GM21717 (cell line): ENCODE measurements around the gene ADAMTS12.
"Not testable (repeated sequence)": the region's sequence is repeated elsewhere in the genome, so short reads cannot be mapped to it uniquely, and the experiment has no call there.

Experiments
- ATAC-seq: cut with Tn5 transposase; IDR thresholded peaks from one replicate; pipeline ENCODE4 v1.9.1; 2021; ENCODE audit warnings: mild to moderate bottlenecking, moderate library complexity; ENCODE audit not compliant: unreplicated experiment

The ADAMTS12 gene

DNA sequence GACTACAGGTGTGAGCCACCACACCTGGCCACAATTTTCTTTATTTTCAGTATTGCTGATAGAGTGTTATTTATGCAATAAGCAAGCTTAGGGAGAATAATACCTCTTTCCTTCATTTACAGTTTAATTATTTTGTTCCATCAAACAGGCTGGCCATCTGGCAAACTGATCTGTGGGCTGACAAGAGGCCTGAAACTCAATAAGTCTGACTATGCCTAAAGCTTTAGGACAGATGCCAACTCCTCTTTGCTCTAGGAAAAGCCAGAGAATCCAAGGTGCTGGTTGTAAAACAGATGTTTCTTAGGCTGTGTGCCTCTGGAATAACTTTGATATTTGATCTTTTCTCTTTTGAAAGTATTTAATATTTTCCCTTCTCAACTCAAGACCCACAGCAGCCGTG is 352.6 kb downstream of the ADAMTS12 start:
- ATAC-seq: no peak

DNA sequence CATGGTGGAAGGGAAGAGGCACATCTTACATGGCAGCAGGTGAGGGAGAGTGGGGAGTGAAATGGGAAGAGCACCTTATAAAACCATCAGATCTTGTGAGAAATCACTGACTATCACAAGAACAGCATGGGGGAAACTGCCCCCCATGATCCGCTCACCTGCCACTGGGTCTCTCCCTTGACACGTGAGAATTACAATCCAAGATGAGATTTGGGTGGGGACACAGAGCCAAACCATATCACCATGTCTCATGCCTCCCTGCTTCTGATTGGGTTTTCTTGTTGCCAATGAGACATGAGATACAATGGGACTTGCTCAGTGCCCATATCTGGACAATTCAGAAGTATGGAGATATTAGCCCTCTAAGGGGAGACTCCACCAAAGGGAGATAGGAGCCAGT is 353.6 kb downstream of the ADAMTS12 start:
- no peak for ATAC-seq

DNA sequence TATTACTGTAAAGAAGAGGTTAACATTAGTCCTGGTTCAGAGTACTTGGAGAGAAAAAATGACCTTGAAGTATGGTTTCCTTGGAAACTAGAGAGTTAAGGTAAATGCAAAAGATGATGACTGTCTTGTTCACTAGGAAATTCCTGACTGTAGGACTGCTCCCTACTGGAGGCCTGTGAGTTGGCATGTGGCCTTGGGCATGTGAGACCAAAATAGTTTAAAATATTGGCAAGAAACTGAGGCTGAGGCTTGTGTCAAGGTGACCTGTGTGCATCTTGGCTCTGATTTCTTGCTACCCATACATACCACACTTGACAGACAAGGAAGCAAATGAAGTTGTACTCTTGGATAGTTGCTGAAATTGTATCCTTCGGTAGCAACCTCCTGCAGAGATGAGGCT is 354.6 kb downstream of the ADAMTS12 start:
- ATAC-seq: no peak

DNA sequence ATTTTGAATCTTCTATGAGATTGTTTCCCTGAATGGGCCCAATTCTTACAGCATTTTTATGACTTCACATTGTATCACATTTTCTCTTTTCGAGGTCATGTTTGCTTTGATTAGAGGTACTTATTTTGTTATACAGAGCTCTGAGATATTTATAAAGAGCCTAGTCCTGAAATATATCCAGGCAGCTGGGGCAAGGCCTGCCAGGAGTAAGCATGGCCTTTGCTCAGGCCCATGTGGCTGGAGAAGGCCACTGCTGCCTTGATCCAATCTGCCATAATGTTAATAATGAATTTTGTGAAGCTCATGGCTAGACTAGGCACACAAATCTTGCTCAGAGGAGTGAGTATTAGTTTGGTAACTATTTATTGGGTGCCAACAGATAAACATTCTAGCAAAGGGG is 355.0 kb downstream of the ADAMTS12 start:
- no peak for ATAC-seq

DNA sequence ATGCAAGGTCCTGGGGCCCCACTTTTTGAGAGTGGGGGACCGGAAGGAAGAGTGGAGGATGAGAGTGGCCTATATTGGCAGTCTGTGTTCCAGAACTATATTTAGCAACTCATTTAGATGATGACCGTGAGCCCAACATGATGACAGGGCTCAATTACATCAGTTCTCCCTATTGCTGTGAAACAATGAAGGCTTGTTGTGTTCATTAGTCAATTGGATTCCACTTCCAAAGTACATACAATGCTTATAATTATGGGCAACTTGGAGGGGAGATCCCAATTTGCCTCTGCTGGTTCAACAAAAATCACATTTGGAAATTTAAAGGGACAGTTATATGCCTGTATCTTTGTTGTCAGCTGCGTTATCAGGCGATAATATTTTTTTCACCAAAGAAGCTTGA is 360.0 kb downstream of the ADAMTS12 start:
- no peak for ATAC-seq

DNA sequence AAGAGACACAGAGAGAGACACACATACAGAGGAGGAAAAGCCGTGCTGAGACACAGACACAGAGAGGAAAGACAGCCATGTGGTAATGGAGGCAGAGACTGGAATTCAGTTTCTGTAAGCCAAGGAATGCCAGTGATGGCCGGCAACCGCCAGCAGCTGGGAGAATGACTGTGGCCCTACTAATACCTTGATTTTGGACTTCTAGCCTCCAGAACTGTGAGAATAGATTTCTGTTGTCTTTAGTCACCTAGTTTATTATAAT is 360.8 kb downstream of the ADAMTS12 start:
- ATAC-seq: no peak

DNA sequence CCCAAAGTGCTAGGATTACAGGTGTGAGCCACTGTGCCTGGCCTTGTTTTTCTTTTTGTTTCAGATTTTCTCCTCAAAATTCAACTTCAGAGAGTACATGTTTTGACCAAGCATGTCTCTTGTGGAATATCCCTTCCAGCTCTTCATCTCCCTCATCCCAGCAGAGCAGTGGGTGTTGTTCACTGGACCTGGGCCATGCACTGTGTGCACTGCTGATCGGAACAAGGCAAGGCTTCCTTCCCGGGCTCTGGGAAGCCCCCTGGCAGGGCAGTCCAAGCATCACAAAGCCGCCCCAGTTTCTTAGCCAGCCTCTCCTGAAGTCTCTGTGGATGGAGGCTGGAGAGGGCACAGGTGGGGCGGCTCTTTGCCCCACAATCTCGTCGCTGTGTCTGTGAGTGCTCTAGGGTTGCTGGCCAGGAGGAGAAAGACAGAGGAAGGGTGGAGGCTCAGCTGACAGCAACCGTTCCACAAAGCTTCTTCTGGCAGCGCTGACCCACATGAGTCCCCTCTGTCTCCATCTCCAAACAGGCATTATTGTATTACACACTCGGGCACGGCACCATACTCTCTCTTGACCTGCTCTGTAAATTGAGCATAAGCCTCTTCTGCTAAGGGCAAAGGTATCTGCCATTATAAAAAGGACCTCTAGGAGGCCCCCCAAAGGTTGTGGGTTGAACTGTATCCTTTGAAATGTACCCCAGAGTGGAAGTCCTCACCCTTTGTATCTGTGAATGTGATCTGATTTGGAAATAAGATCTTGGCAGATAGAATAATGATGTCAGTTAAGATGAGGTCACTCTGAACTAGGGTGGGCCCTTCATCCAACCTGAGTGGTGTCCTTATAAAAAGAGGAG is 361.4 kb downstream of the ADAMTS12 start:
- no peak for ATAC-seq

DNA sequence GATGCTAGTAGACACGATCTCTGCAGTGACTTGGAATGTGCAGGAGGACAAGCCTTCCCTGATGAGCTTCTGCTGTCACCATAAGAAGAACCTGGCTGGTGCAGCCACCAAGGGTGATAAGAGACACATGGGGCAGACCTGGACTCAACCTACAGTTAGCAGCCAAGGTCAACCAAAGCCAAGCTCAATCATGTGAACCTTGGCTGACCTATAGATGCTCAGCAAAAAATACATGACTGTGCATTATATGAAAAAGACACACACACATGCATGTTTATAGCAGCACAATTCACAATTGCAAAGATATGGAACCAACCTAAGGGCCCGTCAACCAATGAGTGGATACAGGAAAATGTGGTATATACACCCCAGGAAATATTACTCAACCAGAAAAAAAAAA is 364.1 kb downstream of the ADAMTS12 start:
- ATAC-seq: no peak

DNA sequence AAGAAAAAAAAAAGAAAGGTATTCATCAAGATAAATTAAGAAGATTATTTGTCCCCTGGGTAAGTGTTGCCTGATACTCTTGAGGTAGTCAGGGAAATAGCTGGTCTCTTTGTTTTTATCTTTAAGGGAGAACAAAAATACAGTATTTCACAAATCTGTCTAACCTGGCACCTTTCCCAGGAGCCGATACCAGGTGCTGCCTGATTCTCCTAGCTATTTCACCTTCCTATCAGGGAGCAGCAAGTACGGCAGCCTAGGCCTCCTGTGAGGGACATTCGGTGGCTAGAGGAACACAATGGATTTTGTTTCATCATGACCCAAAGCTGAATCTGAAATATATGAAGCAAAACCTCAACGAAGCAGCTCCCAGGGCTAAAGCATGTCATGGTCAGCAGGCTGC is 365.0 kb downstream of the ADAMTS12 start:
- no peak for ATAC-seq

DNA sequence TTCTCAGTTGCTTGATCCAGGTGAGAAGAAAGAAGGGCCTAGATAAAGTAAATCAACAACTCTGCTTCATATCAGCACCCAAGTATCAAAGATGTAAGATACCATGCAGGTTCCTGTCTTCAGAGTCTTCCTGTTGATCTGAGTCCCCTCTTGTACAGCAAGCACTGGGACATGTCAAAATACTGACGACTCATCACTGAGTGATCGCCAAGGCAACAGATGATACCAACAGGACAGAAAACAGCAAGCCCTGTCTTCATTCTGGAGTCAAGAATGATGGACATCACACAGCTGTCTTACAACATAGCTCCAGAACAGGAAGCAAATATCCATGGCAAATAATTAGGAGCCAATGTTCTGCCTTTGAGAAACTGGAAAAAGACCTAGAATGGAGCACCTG is 367.3 kb downstream of the ADAMTS12 start:
- ATAC-seq: no peak

DNA sequence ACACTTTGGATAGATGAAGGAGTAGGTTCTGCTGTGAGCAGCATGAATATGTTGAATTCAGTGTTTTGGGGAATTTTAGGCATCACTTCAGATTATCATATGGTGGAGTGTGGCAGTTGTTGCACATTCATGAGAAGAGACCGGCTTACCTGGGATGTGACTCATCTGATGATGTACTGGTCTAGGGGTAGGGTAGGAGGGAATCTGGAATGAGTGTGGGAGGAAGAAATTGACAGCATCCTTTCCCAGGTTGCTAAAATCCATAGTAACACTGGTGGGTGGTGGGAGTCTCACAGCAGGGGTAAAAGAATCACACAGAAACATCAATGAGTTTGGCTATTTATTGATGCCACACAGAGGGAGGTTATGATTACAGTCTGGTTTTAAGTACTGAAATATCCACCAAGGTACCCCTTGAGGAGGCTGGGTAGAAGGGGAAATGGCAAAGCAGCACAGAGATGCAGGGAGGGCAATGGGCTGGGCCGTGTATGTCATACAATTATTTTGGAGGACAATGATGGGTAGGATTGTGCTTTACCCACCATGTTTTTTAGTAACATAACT is 368.5 kb downstream of the ADAMTS12 start:
- no peak for ATAC-seq

DNA sequence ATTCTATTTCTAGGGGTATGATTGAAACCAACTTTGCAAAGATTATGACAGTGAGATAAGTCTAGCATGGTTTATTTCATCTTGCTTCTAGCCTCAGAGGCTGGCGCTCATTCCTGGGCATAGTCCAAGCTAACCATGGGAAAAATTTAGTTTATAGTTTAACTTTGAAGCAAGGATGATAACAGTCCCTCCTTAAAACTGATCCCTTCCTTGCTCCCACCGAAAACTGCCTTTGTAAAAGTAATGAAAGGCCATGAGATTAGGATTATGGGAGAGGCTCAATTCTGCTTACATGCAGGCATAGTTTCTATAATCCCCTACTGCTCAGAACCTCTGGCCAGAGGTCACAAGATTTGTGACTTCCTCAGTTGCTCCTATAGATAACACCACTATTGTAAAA is 375.4 kb downstream of the ADAMTS12 start:
- ATAC-seq: no peak

DNA sequence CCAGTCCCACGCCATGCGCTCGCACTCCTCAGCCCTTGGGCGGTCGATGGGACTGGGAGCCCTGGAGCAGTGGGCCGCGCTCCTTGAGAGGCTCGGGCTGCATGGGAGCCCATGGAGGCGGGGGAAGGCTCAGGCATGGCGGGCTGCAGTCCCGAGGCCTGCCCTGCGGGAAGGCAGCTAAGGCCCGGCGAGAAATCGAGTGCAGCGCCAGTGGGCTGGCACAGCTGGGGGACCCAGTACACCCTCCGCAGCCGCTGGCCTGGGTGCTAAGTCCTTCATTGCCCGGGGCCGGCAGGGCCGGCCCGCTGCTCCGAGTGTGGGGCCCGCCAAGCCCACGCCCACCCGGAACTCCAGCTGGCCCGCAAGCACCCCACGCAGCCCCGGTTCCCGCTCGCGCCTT is 376.4 kb downstream of the ADAMTS12 start:
- not testable (repeated sequence) for ATAC-seq

DNA sequence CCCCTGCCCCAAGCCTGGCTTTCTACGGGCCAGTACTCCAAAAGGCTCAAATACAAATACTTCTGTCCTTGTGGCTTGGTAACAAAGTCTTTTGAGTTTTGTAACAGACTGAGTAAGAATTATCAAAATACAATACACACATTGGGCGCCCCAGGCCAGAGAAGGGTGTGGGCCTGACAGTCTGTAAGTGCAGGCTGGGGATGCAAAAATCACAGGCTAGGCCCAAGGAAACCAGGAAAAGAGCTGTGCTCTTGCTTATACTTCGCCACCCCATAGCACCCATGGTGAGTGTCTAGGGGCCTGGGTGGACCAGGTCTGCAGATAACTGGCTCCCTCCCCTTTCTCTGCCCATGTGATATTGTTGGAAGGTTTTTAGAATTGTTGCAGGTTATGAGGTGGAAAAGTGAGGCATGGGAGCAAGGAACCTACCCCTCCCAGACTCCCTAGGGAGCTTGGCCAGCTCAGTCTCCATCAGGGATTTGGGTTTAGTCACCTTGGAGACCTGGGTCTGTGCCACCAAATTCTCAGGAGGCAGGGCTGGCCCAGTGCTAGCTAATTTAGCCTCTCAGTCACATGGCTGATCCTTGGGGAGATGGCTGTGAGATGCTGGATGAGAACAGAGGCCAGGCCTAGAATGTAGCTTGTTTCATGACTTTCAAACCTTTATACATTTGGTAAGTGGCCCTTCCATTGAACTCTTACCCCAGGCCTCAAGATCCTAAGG is 378.2 kb downstream of the ADAMTS12 start:
- ATAC-seq: no peak

DNA sequence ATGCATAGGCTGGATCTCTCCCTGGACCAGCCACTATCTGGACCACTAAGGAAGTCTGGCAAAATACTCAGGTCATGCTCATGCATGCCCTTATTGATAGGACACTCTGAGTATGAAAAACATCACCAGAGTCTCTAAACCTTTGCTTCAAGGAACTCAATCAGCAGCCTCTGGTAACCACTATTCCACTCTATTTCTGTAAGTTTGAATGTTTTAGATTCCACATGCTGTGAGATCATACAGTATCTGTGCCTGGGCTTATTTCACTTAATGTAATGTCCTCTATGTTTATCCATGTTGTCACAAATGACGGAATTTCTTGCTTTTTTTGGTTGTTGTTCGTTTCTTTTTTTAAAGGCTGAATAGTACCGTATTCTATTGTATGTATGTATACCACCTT is 382.8 kb downstream of the ADAMTS12 start:
- no peak for ATAC-seq

DNA sequence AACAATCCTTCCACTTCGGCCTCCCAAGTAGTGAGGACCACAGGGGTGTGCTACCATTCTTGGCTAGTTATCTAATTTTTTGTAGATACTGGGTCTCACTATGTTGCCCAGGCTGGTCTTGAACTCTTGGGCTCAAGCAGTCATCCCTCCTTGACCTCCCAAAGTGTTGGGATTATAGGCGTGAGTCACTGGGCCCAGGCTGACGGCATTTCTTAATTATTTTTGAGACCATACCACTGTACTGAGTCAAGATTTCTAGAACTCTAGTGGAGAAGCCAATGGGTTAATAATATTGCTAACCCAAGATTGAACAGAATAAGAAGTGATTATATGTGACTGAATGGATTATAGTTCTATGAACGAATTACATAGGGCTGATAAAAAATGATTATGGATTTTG is 384.4 kb downstream of the ADAMTS12 start:
- no peak for ATAC-seq

DNA sequence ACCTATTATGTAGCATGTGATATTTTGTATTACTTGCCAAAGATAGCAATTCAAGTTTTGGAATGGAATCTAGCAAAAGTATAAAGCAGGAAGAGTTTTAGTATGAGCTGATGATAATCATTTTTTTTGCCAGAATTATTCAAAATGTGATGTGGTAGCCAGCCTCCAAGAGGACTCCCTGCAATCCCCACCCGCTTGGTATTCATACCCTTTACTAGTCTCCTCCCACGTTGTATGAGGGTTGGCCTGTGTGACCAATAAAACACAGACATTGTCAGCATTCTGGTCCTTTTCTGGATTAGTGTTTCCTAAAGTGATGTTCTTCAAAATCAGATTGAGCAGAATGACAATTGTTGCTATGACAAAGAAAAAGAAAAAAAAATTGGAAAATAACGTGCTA is 387.2 kb downstream of the ADAMTS12 start:
- ATAC-seq: no peak

DNA sequence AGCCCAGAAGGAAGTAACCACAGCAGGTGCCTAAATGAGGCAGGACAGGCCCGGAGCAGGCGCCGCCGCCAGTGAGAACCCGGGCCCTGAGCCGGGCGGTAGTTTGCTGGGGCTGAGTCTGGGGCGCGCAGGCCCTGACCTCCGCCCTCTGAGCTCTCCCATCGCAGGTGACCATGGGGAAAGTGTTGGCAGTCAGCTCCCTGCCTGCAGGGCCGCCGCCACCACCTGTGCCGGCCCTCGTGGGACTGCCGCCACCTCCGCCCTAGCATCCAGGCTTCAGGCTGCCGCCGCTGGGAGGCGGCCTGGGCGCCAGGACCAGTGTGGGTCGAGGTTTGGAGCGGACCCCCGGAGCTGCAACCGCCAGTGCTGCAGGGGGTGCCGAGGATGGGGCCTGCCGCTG is 389.9 kb downstream of the ADAMTS12 start:
- no peak for ATAC-seq

DNA sequence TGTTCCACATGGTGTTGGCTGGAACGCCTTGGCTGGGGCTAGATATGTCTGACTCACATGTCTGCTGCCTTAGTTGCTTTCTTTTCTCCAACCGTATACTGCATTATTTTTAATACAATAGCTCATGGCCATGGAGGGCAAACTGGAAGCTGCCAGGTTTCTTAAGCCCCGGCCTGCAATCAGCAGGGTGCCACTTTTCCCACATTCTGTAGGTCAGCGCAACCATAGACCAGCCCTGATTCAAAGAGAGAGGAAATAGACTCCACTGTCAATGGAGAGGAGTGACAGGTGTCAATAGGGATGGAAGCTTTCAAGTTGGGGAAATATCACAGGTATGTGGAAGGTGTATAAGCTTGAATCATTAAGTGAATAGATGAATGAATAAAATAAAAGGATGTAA is 390.5 kb downstream of the ADAMTS12 start:
- no peak for ATAC-seq

DNA sequence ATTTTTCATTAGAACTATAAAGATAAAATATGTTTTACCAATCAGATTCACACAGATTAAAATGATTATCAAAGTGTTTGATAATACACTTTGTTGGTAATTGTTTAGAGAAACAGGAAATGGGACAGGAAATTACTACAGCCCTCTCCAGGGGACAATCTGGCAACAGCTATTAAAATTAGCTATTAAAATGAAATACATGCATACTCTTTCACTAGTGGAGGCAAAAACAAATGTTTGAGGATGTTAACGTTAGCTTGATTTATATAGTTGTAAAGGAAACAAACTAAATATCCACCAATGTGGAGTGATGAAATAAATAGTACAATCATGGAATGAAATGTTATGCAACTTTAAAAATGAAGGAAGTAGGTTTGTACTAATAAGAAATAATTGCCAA is 397.3 kb downstream of the ADAMTS12 start:
- ATAC-seq: no peak

DNA sequence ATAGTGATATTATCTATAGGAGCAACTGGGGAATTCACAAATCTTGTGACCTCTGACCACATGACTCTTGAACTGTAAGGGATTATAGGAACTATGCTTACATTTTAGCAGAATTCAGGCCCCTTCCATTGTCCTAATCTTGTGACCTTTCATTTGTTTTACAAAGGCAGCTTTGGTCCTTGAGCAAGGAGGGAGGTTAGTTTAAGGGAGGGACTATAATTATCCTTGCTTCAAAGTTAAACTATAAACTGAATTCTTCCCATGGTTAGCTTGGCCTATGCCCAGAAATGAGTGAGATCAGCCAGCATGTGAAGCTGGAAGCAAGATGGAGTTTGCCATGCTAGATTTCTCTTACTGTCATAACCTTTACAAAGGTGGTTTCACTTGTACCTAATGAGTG is 399.8 kb downstream of the ADAMTS12 start:
- no peak for ATAC-seq

DNA sequence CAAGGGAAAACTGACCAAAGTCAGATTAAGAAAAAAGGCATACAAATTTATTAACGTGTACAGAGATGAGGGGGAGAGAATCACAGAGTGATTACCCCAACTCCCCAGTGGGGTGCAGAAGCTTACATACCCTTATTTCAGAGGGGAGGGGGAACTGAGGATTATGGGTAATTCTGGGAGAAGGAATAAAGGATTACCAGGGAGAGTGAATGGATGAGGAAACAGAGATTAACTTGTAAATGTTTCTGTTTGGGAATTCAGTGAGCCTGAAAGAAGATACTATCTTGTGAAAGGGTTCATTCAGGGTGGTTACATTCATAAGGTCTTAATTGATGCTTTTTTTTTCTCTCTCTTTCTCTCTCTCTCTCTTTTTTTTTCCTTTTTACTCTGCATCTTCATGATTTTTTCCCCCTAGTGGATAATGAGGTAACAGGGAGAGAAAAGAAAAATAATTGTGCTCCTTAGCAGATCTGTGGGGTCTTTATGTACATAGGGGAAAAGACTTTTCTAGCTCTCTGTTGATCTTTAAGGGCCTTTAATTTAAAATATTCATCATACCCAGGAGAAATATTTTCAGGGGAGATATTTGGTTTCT is 401.6 kb downstream of the ADAMTS12 start:
- ATAC-seq: no peak
